ENCODE measurements around the gene SLC19A1.
"Not testable (repeated sequence)": the region's sequence is repeated elsewhere in the genome, so short reads cannot be mapped to it uniquely, and the experiment has no call there.

The SLC19A1 gene

GRCh38 chr21:45504516-45505415 is 37.5 kb downstream of the SLC19A1 start:
- no peak for DNase-seq

GRCh38 chr21:45504021-45504515 is 38.2 kb downstream of the SLC19A1 start:
- no peak for DNase-seq

- DNase-seq = not testable (repeated sequence)
These were observed 39.0 kb downstream of the SLC19A1 start for GRCh38 chr21:45503226-45503625.

- no peak for DNase-seq
These were observed 39.6 kb downstream of the SLC19A1 start for GRCh38 chr21:45502600-45502999.

GRCh38 chr21:45502006-45502345 is 40.3 kb downstream of the SLC19A1 start:
- DNase-seq = no peak

GRCh38 chr21:45501081-45502005 is 40.9 kb downstream of the SLC19A1 start:
- DNase-seq = not testable (repeated sequence)

- DNase-seq = no peak
These were observed 42.2 kb downstream of the SLC19A1 start for GRCh38 chr21:45499970-45500577.

GRCh38 chr21:45499201-45499750 is 43.0 kb downstream of the SLC19A1 start:
- DNase-seq = no peak

- no peak for DNase-seq
These were observed 43.6 kb downstream of the SLC19A1 start for GRCh38 chr21:45498646-45499000.

GRCh38 chr21:45497846-45498645 is 44.2 kb downstream of the SLC19A1 start:
- no peak for DNase-seq

- DNase-seq = no peak
These were observed 45.0 kb downstream of the SLC19A1 start for GRCh38 chr21:45496968-45497845.

- DNase-seq = no peak
These were observed 45.9 kb downstream of the SLC19A1 start for GRCh38 chr21:45496151-45496967.

GRCh38 chr21:45494851-45495680 is 47.2 kb downstream of the SLC19A1 start:
- no peak for DNase-seq

GRCh38 chr21:45494135-45494850 is 47.9 kb downstream of the SLC19A1 start:
- DNase-seq = no peak

- no peak for DNase-seq
These were observed 48.7 kb downstream of the SLC19A1 start for GRCh38 chr21:45493401-45494001.

GRCh38 chr21:45492765-45493164 is 49.5 kb downstream of the SLC19A1 start:
- DNase-seq = no peak

GRCh38 chr21:45491623-45492022 is 50.6 kb downstream of the SLC19A1 start:
- DNase-seq = no peak

GRCh38 chr21:45491056-45491455 is 51.2 kb downstream of the SLC19A1 start:
- DNase-seq = no peak

All from fibroblast of skin of scalp (primary cell).